ENCODE measurements around the gene SKA1. TPM values are rescaled to one million over a fixed set of nuclear protein-coding genes. Genes with fewer than 3 reads are reported as not detected.

The SKA1 gene
- total RNA-seq, 1 experiment from 2014 or later, result 20.6 TPM

GRCh38 chr18:50428531-50429206 lies 53.8 kb downstream of the SKA1 start:
- Mint-ChIP-seq H3K27ac (no peak overlapping the region), H3K9me3 (peaks cover 11 to 13% of the 10 kb centered on the region in 2 experiments), H3K36me3 (ENCODE audit: insufficient read depth in 1 of 3, low read depth in 3 of 3) (peaks cover 6 to 9% (median 7%) of the 10 kb centered on the region in 3 experiments), H3K4me1 (no peaks in the 10 kb centered on the region), H3K27me3 (ENCODE audit: low read depth) (0 out of 2 replicates have a peak, but pooled peaks cover 1% of the 10 kb centered on the region), H3K4me3 (no peak overlapping the region)
- Histone ChIP-seq H3K56ac (ENCODE audit: insufficient read length, low read depth, low read length) (no peak overlapping the region), H2BK20ac (ENCODE audit: low read depth, low read length, poor library complexity, severe bottlenecking) (no peak overlapping the region), H3K4ac (ENCODE audit: low read depth, low read length) (no peak overlapping the region), H3K79me1 (ENCODE audit: insufficient read depth, low read depth, low read length, poor library complexity, severe bottlenecking) (no peaks in the 10 kb centered on the region), H3K23me2 (ENCODE audit: insufficient read length, low read depth, low read length, poor library complexity, severe bottlenecking) (no peaks in the 10 kb centered on the region), H3T11ph (ENCODE audit: low read length) (no peak overlapping the region), H3K18ac (ENCODE audit: insufficient read length, low read depth, low read length) (no peak overlapping the region), H2BK12ac (ENCODE audit: insufficient read length, low read depth, low read length) (no peak overlapping the region), H4K5ac (ENCODE audit: insufficient read length, low read depth, low read length) (no peak overlapping the region), H2BK5ac (ENCODE audit: insufficient read length, low read length) (no peak overlapping the region), H2BK120ac (ENCODE audit: low read depth, low read length, poor library complexity, severe bottlenecking) (no peak overlapping the region), H3K4me2 (ENCODE audit: insufficient read depth, insufficient read length, low read length) (no peak overlapping the region), H3K23ac (ENCODE audit: insufficient read length, low read depth, low read length) (no peak overlapping the region), H2AFZ (ENCODE audit: low read length) (no peak overlapping the region), H3K27ac (ENCODE audit: insufficient read length, low read depth, low read length) (no peak overlapping the region), H3K9me3 (ENCODE audit: control insufficient read depth, low read depth, low read length) (peaks cover 7% of the 10 kb centered on the region), H4K8ac (replicated peaks; ENCODE audit: insufficient read length, low read depth, low read length) (no peak overlapping the region), H4K91ac (ENCODE audit: insufficient read length, low read depth, low read length) (no peak overlapping the region), H3K27me3 (ENCODE audit: insufficient read depth, low read length) (no peaks in the 10 kb centered on the region), H2BK15ac (ENCODE audit: low read depth, low read length) (no peak overlapping the region), H4K20me1 (ENCODE audit: control insufficient read depth, insufficient read depth, insufficient read length) (no peaks in the 10 kb centered on the region), H2AK5ac (ENCODE audit: insufficient read length, low read length) (no peak overlapping the region), H3K14ac (ENCODE audit: insufficient read depth, low read length) (no peak overlapping the region), H3K9ac (ENCODE audit: extremely low read depth, insufficient read length, low read length) (no peak overlapping the region), H3K4me1 (ENCODE audit: insufficient read depth, low read length) (no peaks in the 10 kb centered on the region), H3K79me2 (ENCODE audit: insufficient read depth, low read length) (no peaks in the 10 kb centered on the region)
- no peak for DNase-seq
- WGBS (ENCODE audit: extremely low coverage, insufficient read length, low lambda C conversion rate), result no CpG with 5 or more reads among the region's 3 CpGs
- no peak for TF ChIP-seq CTCF (conservative IDR thresholded peaks at IDR 0.05)
